Vagina (tissue), 2 donors: ENCODE data around the gene FUBP1. TPM values are rescaled to one million over a fixed set of nuclear protein-coding genes. Genes with fewer than 3 reads are reported as not detected.

Experiments used
- DNase-seq, 2 donors: peaks; one replicate each; pipeline ENCODE4 v3.0.0-alpha.2; 2017; ENCODE audit errors: extremely low spot score in 2 of 2
- H3K27ac ChIP-seq: fragments of 200-600 bp; sonication (generic); one replicate; pipeline ENCODE4 v1.5.1; 2019
- H3K27me3 ChIP-seq: fragments of 200-600 bp; sonication (generic); one replicate; pipeline ENCODE4 v1.5.1; 2019
- H3K36me3 ChIP-seq, 2 donors: fragments of 200-600 bp; sonication (generic); one replicate each; pipeline ENCODE4 v1.5.1; 2017 to 2019
- H3K4me1 ChIP-seq: fragments of 200-600 bp; sonication (generic); one replicate; pipeline ENCODE4 v1.5.1; 2019
- H3K4me3 ChIP-seq, 2 donors: fragments of 200-600 bp; sonication (generic); 1 replicate in 1 of 2; 2 replicates in 1 of 2; pipeline ENCODE4 v1.5.1; 2016 to 2019
- H3K9me3 ChIP-seq: fragments of 200-600 bp; sonication (generic); one replicate; pipeline ENCODE4 v1.5.1; 2019
- POLR2A ChIP-seq, 2 donors: fragments of 450-650 bp; IDR thresholded peaks; one replicate each; pipeline ENCODE4 v1.6.1; 2017; ENCODE audit warnings: antibody characterized with exemption in 2 of 2, mild to moderate bottlenecking in 2 of 2, moderate library complexity in 2 of 2
- POLR2AphosphoS5 ChIP-seq, 2 donors: sonication (generic); formaldehyde crosslinking; IDR thresholded peaks; one replicate each; pipeline ENCODE4 v1.9.0; 2017; ENCODE audit warnings: antibody characterized with exemption in 2 of 2, mild to moderate bottlenecking in 2 of 2, low read depth in 1 of 2; ENCODE audit not compliant: insufficient read depth in 1 of 2
- intact Hi-C: fragments of 100-400 bp; cut with DNase I; formaldehyde crosslinking; loops from one replicate; pipeline ENCODE4 v1.15.1; 2023
- total RNA-seq: library from RNA; depleted of rRNA; stranded (reverse); fragments of >200 nt; gene quantifications from one replicate; pipeline ENCODE4 v1.2.3, GENCODE V29; 2016
- TF ChIP-seq, protein P1 (sequence below), 3 experiments: fragments of 450-650 bp in 2 of 3; fragments of 200-600 bp in 1 of 3; sonication (generic) in 1 of 3; IDR thresholded peaks; one replicate each; pipeline ENCODE4 v1.5.1; 2017 to 2019; ENCODE audit warnings: antibody characterized with exemption in 3 of 3, mild to moderate bottlenecking in 2 of 3, moderate library complexity in 2 of 3

FUBP1 gene
- total RNA-seq, 1 donor from 2014 or later: 85.7 TPM

DNA sequence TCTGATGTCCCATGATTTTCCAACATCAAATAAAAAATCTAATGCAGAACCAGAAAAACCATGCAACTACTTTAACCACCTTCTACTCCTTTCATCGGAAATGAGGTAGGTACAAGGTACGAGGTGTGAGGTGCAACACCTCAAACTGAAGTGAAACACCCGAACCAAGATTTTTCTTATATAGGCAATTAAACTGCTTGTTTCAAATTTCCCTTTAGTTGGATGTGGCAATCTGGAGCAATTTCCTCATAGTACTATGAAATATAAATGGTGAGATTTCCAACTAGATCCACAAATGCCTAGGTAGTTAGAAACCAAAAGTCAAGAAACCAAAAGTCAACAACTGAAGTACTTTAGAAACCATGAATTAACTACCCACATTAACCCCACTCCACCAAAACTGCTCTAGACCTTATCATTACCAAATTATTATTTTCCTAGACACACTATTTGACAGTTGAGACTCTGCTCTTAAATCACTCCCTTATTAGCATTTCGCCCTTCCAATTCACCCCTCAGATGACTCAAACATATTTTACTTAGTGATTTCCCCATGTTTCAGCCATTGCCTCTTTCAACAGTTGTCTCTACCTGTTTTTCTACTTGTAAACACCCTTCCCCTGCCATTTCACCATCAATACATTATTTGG lies 37.8 kb downstream of the FUBP1 start:
- Histone ChIP-seq H3K4me1 (no peaks in the 10 kb centered on the region), H3K9me3 (no peaks in the 10 kb centered on the region), H3K36me3 (peaks cover 0 to 6% of the 10 kb centered on the region in 2 donors), H3K27ac (no peak overlapping the region), H3K27me3 (no peaks in the 10 kb centered on the region), H3K4me3 (no peak overlapping the region)
- TF ChIP-seq, protein P1, sequence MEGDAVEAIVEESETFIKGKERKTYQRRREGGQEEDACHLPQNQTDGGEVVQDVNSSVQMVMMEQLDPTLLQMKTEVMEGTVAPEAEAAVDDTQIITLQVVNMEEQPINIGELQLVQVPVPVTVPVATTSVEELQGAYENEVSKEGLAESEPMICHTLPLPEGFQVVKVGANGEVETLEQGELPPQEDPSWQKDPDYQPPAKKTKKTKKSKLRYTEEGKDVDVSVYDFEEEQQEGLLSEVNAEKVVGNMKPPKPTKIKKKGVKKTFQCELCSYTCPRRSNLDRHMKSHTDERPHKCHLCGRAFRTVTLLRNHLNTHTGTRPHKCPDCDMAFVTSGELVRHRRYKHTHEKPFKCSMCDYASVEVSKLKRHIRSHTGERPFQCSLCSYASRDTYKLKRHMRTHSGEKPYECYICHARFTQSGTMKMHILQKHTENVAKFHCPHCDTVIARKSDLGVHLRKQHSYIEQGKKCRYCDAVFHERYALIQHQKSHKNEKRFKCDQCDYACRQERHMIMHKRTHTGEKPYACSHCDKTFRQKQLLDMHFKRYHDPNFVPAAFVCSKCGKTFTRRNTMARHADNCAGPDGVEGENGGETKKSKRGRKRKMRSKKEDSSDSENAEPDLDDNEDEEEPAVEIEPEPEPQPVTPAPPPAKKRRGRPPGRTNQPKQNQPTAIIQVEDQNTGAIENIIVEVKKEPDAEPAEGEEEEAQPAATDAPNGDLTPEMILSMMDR (IDR thresholded peaks at IDR 0.05): no peak
- TF ChIP-seq POLR2A (IDR thresholded peaks at IDR 0.05) (no peak), POLR2AphosphoS5 (IDR thresholded peaks at IDR 0.05; ENCODE audit: insufficient read depth in 1 of 2, low read depth in 1 of 2) (no peak)
- no peak for DNase-seq
- intact Hi-C loops: no loop called here

DNA sequence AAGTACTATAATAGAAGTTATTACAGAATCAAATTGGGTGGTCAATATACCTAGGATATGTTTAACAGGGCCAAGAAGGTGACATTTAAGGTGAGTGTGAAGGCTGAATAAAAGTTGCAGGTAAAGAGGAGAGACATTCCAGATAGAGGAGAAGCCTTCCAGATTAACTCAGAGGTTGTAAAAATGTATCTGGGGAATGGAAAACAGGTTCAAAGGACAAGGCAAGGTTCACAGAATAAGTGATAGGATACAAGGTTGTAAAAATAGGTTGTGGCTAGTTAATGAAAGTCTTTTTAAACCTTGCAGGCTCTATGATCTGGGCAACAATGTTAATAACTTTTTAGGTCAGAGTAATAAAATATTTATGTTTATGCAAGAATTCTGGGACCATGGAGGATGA lies 40.2 kb downstream of the FUBP1 start:
- Histone ChIP-seq H3K4me1 (no peaks in the 10 kb centered on the region), H3K9me3 (no peaks in the 10 kb centered on the region), H3K36me3 (no peaks in the 10 kb centered on the region), H3K27ac (no peak overlapping the region), H3K27me3 (no peaks in the 10 kb centered on the region), H3K4me3 (no peak overlapping the region)
- TF ChIP-seq, protein P1 (IDR thresholded peaks at IDR 0.05): no peak
- TF ChIP-seq POLR2AphosphoS5 (IDR thresholded peaks at IDR 0.05; ENCODE audit: insufficient read depth in 1 of 2, low read depth in 1 of 2) (no peak), POLR2A (IDR thresholded peaks at IDR 0.05) (no peak)
- no peak for DNase-seq
- intact Hi-C loops: no loop called here

DNA sequence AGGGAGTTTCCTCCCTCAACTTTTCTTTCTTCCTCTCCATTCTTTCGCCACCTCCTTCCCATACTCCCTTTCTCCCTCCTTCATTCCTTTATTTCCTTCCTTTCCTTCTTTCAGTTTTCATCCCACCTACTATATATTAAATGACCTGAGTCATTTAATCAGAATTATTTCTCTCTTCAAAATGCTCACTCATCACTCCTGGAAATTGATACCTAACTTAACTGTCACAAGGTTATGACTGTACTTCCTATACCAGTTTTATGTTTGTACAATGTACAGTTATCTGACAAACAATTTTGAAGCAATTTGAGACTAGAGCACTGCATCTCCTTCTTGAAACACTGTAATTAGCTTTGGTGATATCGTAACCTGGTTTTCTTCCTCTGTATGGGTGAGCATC lies 49.1 kb downstream of the FUBP1 start:
- Histone ChIP-seq H3K4me1 (no peaks in the 10 kb centered on the region), H3K9me3 (no peaks in the 10 kb centered on the region), H3K27ac (no peak overlapping the region), H3K36me3 (no peaks in the 10 kb centered on the region), H3K4me3 (no peak overlapping the region), H3K27me3 (no peaks in the 10 kb centered on the region)
- intact Hi-C loops: no loop called here
- DNase-seq: no peak
- TF ChIP-seq, protein P1 (IDR thresholded peaks at IDR 0.05): no peak

DNA sequence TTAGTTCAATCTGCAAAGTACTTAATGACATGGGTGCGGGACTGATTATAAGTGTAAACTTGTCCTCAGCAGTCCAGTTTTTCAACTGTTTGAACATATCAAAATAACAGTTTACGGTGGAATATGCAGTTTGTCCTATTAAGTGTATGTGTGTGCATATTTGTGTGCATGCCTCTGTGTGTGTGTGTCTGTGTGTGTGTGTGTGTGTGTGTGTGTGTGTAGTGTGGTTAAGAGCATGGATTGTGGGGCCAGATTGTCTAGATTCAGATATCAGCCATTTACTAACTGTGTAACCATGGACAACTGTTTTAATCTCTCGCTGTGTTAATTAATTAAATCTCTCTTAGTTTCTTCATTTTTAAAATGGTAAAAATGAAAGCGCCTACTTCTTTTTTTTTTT lies 51.5 kb downstream of the FUBP1 start:
- DNase-seq: no peak
- TF ChIP-seq POLR2AphosphoS5 (IDR thresholded peaks at IDR 0.05; ENCODE audit: insufficient read depth in 1 of 2, low read depth in 1 of 2) (no peak), POLR2A (IDR thresholded peaks at IDR 0.05) (no peak)
- TF ChIP-seq, protein P1 (IDR thresholded peaks at IDR 0.05): no peak
- no peaks in the 10 kb centered on the region for H3K36me3 ChIP-seq

DNA sequence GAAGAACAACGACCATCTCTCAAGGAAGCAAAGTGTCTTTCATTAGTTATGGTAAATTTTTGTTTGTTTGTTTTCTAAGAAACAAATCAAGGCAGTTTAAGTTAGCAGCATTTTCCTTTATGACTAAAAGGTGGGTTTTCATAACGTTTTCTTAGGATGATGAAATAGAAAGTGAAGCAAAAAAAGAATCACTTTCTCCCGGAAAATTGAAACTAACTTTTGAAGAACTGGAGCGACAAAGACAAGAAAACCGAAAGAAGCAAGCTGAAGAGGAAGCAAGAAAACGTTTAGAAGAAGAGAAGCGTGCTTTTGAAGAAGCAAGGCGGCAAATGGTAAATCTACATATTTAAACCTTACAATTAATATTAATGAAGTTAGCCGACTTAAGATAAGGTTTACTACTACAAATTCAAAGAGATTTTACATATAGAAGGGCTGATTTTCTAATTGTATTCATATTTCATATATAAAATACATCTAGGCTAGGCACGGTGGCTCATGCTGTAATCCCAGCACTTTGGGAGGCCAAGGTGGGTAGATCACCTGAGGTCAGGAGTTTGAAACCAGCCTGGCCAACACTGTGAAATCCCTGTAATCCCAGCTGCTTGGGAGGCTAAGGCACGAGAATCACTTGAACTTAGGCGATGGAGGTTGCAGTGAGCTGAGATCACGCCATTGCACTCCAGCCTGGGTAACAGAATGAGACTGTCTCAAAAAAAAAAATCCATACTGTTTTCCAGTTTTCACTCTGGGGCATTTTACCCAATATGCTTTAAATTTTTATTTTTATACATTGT lies 52.1 kb downstream of the FUBP1 start:
- H3K36me3 ChIP-seq: no peaks in the 10 kb centered on the region
- no peak overlapping the region for H3K27ac ChIP-seq
- DNase-seq: no peak
- H3K4me1 ChIP-seq: no peaks in the 10 kb centered on the region
- intact Hi-C loops: no loop called here
- TF ChIP-seq POLR2AphosphoS5 (IDR thresholded peaks at IDR 0.05; ENCODE audit: insufficient read depth in 1 of 2, low read depth in 1 of 2) (no peak), POLR2A (IDR thresholded peaks at IDR 0.05) (no peak)
- TF ChIP-seq, protein P1 (IDR thresholded peaks at IDR 0.05): no peak
- H3K9me3 ChIP-seq: no peaks in the 10 kb centered on the region
- H3K27me3 ChIP-seq: no peaks in the 10 kb centered on the region
- no peak overlapping the region for H3K4me3 ChIP-seq

More for the DNA sequence above, 51.5 kb downstream of the FUBP1 start:
- Histone ChIP-seq H3K27ac (no peak overlapping the region), H3K9me3 (no peaks in the 10 kb centered on the region), H3K4me3 (no peak overlapping the region), H3K27me3 (no peaks in the 10 kb centered on the region), H3K4me1 (no peaks in the 10 kb centered on the region)
- intact Hi-C loops: no loop called here
